HCT116 (cell line): ENCODE measurements around the gene TBKBP1. TPM values are rescaled to one million over a fixed set of nuclear protein-coding genes. Genes with fewer than 3 reads are reported as not detected.

Experiments used
- ATAC-seq: fragments of 200-7000 bp; cut with Tn5 transposase; 2 replicates; pipeline ENCODE4 v1.9.1; 2020; ENCODE audit warnings: mild to moderate bottlenecking, moderate library complexity
- BruUV-seq: library from RNA; stranded (reverse); fragments of 400-500 nt; replicated peaks from 2 replicates; lab custom pipeline; 2021; lab: Mats Ljungman, UMichigan
- CTCF ChIA-PET: fragments of 300-600 bp; sonication (Branson Sonifier 250); formaldehyde crosslinking; loops from one replicate; lab custom pipeline; 2021; ENCODE audit warnings: antibody characterized with exemption; lab: Charles Lee
- POLR2A ChIA-PET: fragments of 300-600, 350-600 bp; sonication (Branson Sonifier 250); formaldehyde crosslinking; loops from one replicate; lab custom pipeline; 2021; ENCODE audit warnings: antibody characterized with exemption; lab: Charles Lee
- RAD21 ChIA-PET, 2 experiments: fragments of 300-600 bp; sonication (Branson Sonifier 250); formaldehyde crosslinking; loops; one replicate each; lab custom pipeline; 2023; ENCODE audit warnings: low total read pairs in 2 of 2; ENCODE audit not compliant: uncharacterized antibody in 2 of 2, unreplicated experiment in 2 of 2, low non-redundant PET in 1 of 2; lab: Charles Lee
- DNase-seq: peaks from one replicate; pipeline ENCODE4 v3.0.0-alpha.2; 2010; ENCODE audit warnings: low read depth, low spot score
- H2AFZ ChIP-seq: fragments of 200-600 bp; shearing (Covaris generic), sonication (generic); 2 replicates; pipeline ENCODE4 v1.6.1; 2017; ENCODE audit warnings: low read depth, mixed run types, mixed read lengths, antibody characterized with exemption, low read length; ENCODE audit not compliant: poor library complexity, severe bottlenecking
- H3K27ac ChIP-seq: 2 replicates; pipeline ENCODE4 v1.5.1; 2012; ENCODE audit warnings: low read depth, low read length
- H3K27me3 ChIP-seq: fragments of 200-600 bp; sonication (generic); 2 replicates; pipeline ENCODE4 v1.6.1; 2016; ENCODE audit warnings: mixed run types, low read length, mixed read lengths; ENCODE audit not compliant: insufficient read depth
- H3K36me3 ChIP-seq, 2 experiments: fragments of 200-500 bp in 1 of 2; fragments of 200-600 bp in 1 of 2; sonication (Bioruptor generic) in 1 of 2; sonication (generic) in 1 of 2; 2 replicates each; pipeline versions ENCODE4 v1.5.1 to v1.6.1; 2014 to 2016; ENCODE audit warnings: low read length in 2 of 2, inconsistent platforms in 1 of 2, mixed read lengths in 1 of 2, mixed run types in 1 of 2; ENCODE audit not compliant: insufficient read depth in 2 of 2, control insufficient read depth in 1 of 2
- H3K4me1 ChIP-seq, 2 experiments: fragments of 200-600 bp in 1 of 2; sonication (generic) in 1 of 2; 2 replicates each; pipeline versions ENCODE4 v1.5.1 to v1.6.1; 2012 to 2017; ENCODE audit warnings: low read length in 2 of 2, inconsistent platforms in 1 of 2, mild to moderate bottlenecking in 1 of 2, mixed read lengths in 1 of 2, mixed run types in 1 of 2, moderate library complexity in 1 of 2; ENCODE audit not compliant: insufficient read depth in 2 of 2, control insufficient read depth in 1 of 2
- H3K4me2 ChIP-seq: fragments of 200-600 bp; sonication (generic); 2 replicates; pipeline ENCODE4 v1.6.1; 2017; ENCODE audit warnings: mixed run types, low read length, mixed read lengths
- H3K4me3 ChIP-seq, 2 experiments: fragments of 200-600 bp in 1 of 2; sonication (generic) in 1 of 2; replicated peaks in 1 of 2; 2 replicates each; pipeline ENCODE4 v1.5.1; 2011 to 2016; ENCODE audit warnings: low read length in 2 of 2, control low read depth in 1 of 2, low read depth in 1 of 2, mild to moderate bottlenecking in 1 of 2, mixed read lengths in 1 of 2, mixed run types in 1 of 2
- H3K79me2 ChIP-seq: fragments of 200-600 bp; sonication (generic); 2 replicates; pipeline ENCODE4 v1.6.1; 2017; ENCODE audit warnings: mild to moderate bottlenecking, mixed run types, low read length, moderate library complexity, mixed read lengths; ENCODE audit not compliant: insufficient read depth
- H3K9ac ChIP-seq: fragments of 200-600 bp; sonication (generic); 2 replicates; pipeline ENCODE4 v1.6.1; 2016; ENCODE audit warnings: low read length, mixed read lengths
- H3K9me2 ChIP-seq: fragments of 200-600 bp; sonication (generic), shearing (Covaris generic); 2 replicates; pipeline ENCODE4 v1.6.1; 2017; ENCODE audit warnings: mixed run types, mild to moderate bottlenecking, moderate library complexity; ENCODE audit not compliant: insufficient read depth
- H3K9me3 ChIP-seq, 2 experiments: fragments of 200-500 bp in 1 of 2; fragments of 200-600 bp in 1 of 2; sonication (Bioruptor generic) in 1 of 2; sonication (generic) in 1 of 2; 2 replicates each; pipeline ENCODE4 v1.6.1; 2014 to 2017; ENCODE audit warnings: low read length in 2 of 2, mixed read lengths in 2 of 2, inconsistent platforms in 1 of 2, low read depth in 1 of 2, mild to moderate bottlenecking in 1 of 2, mixed run types in 1 of 2, moderate library complexity in 1 of 2; ENCODE audit not compliant: control insufficient read depth in 1 of 2, insufficient read depth in 1 of 2
- H4K20me1 ChIP-seq: fragments of 200-600 bp; sonication (generic), shearing (Covaris generic); 2 replicates; pipeline ENCODE4 v1.6.1; 2017; ENCODE audit warnings: mixed run types, mild to moderate bottlenecking, moderate library complexity; ENCODE audit not compliant: insufficient read depth
- JUND ChIP-seq: IDR thresholded peaks from 2 replicates; pipeline ENCODE4 v1.6.1; 2012
- POLR2AphosphoS5 ChIP-seq: IDR thresholded peaks from 2 replicates; pipeline ENCODE4 v1.6.1; 2011; ENCODE audit warnings: mild to moderate bottlenecking, low read depth, low read length, moderate library complexity
- ZFX ChIP-seq: fragments of 450-650 bp; IDR thresholded peaks from 2 replicates; pipeline ENCODE4 v1.6.1; 2017
- intact Hi-C: fragments of 100-400 bp; cut with micrococcal nuclease; formaldehyde crosslinking; loops from 2 replicates; pipeline ENCODE4 v1.10.0; 2022
- total RNA-seq: library from RNA; stranded (reverse); gene quantifications from one replicate; pipeline ENCODE4 v1.2.1, GENCODE V29; 2021; ENCODE audit not compliant: unreplicated experiment

The TBKBP1 gene
- total RNA-seq, 1 experiment from 2014 or later = 12.4 TPM

DNA sequence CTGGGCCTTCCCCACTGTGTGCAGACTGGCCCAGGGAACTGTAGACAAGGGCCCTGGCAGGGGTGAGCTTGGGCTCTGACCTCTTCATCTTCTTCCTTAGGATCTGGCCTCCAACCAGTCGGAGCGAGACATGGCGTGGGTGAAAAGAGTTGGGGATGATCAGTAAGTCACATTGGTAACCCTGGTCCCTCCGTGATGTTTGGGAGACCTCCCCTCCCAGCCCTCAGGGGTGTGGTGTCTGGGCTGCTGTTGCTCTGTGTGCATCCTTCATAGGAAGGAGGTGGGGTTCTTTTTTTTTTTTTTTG, 5.5 kb downstream of the TBKBP1 start:
- ChIA-PET RAD21 (no interaction called here), POLR2A (no interaction called here), CTCF (interaction anchor here (0.9 to 1.2 kb wide), 6 partner anchors 9 to 111 kb away, joined by 3 to 5 read pairs (median 3); no protein-coding TSS in a partner anchor)
- H3K79me2 ChIP-seq = no peaks in the 10 kb centered on the region
- H3K9ac ChIP-seq = no peak overlapping the region
- H3K36me3 ChIP-seq = no peaks in the 10 kb centered on the region
- DNase-seq (no peak), ATAC-seq (no peak)
- no peak for TF ChIP-seq ZFX
- no peak for TF ChIP-seq POLR2AphosphoS5
- no peak overlapping the region for H3K4me3 ChIP-seq
- intact Hi-C loops = loop anchor here (1.0 kb wide), 1 partner anchor 103 kb away; no protein-coding TSS in a partner anchor
- no peaks in the 10 kb centered on the region for H4K20me1 ChIP-seq
- no peak overlapping the region for H3K4me2 ChIP-seq
- H3K9me3 ChIP-seq = no peaks in the 10 kb centered on the region
- H3K27me3 ChIP-seq = no peaks in the 10 kb centered on the region
- no peak overlapping the region for H3K27ac ChIP-seq
- BruUV-seq = no TSS peak
- no peaks in the 10 kb centered on the region for H3K9me2 ChIP-seq
- peaks cover 5 to 9% of the 10 kb centered on the region in 2 experiments; a peak in 2 of 4 replicates for H3K4me1 ChIP-seq
- no peak overlapping the region for H2AFZ ChIP-seq

DNA sequence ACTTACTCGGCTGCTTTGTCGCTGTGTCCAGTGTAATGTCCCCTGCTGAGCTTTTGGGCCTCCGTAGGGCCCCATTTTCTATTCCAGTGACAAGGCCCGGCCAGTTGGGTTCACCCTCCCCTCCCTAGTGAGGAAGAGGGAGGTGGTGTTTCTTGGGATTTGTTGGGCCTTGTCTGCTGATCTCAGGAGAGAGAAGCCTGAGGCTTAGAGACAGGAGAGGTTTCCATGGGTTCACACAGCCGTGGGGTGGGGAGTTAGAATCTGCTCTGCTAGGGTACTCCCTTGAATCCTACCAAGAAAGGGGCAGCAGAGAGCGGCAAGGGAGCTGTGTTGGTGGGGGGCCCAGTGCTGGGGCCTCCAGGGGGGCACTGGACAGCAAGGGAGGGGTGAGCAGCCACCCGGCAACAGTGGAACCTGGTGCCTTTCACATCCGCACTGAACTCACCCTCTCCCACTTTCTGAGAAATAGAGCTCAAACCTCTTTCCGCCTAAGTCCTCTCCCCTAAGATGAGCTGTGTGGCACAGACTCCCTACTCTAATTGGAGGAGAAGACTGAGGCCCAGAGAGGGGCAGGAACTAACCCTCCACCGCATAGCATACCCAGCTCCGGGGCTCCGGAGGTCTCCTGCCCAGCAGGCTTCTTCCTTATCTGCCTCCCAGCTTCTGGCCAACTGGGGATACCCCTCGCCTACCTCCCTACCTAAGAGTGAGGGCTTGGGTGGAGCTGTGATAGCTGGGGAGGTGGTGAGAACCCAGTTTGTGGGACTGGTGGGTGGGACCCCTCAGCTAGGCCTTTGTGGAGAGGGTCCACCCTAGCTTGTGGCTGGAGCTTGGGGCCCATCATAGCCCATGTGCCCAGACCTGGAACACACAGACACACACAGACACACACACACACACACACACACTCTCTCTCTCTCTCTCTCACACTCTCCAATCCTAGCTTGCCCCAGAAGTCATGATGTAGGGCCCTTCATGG, 6.8 kb downstream of the TBKBP1 start:
- ChIA-PET CTCF (interaction anchor here (1.2 kb wide), 1 partner anchor 19 kb away, joined by 3 read pairs; no protein-coding TSS in a partner anchor), RAD21 (no interaction called here)
- ATAC-seq = no peak

More for the DNA sequence above, 6.8 kb downstream of the TBKBP1 start:
- Histone ChIP-seq H3K27ac (no peak overlapping the region), H3K9ac (no peak overlapping the region), H2AFZ (no peak overlapping the region), H3K9me3 (no peaks in the 10 kb centered on the region), H3K4me3 (no peak overlapping the region), H3K36me3 (no peaks in the 10 kb centered on the region), H3K4me2 (no peak overlapping the region), H4K20me1 (no peaks in the 10 kb centered on the region), H3K79me2 (no peaks in the 10 kb centered on the region), H3K27me3 (no peaks in the 10 kb centered on the region), H3K9me2 (no peaks in the 10 kb centered on the region), H3K4me1 (no peaks in the 10 kb centered on the region)
- TF ChIP-seq JUND = no peak
- no TSS peak for BruUV-seq
- POLR2A ChIA-PET = no interaction called here
- DNase-seq = no peak
- intact Hi-C loops = no loop called here
